H9 (cell line): Measurements from ENCODE around the gene NFIL3. TPM values are rescaled to one million over a fixed set of nuclear protein-coding genes. Genes with fewer than 3 reads are reported as not detected.

Experiments
- DNase-seq: peaks from one replicate; pipeline ENCODE4 v3.0.0-alpha.2; 2017
- H2AFZ ChIP-seq: one replicate; pipeline ENCODE4 v1.6.1; 2013; ENCODE audit warnings: mild to moderate bottlenecking, low read length, control low read depth, moderate library complexity
- H2AK5ac ChIP-seq: 2 replicates; pipeline ENCODE4 v1.6.1; 2013; ENCODE audit warnings: low read length, control low read depth, mixed read lengths; ENCODE audit not compliant: insufficient read length
- H2BK120ac ChIP-seq: one replicate; pipeline ENCODE4 v1.6.1; 2013; ENCODE audit warnings: low read depth, mild to moderate bottlenecking, low read length, control low read depth, inconsistent platforms; ENCODE audit not compliant: poor library complexity, severe bottlenecking
- H2BK12ac ChIP-seq: 2 replicates; pipeline ENCODE4 v1.6.1; 2013; ENCODE audit warnings: low read length, control low read depth, mixed read lengths, low read depth; ENCODE audit not compliant: insufficient read length
- H2BK15ac ChIP-seq: 2 replicates; pipeline ENCODE4 v1.6.1; 2013; ENCODE audit warnings: low read depth, low read length, control low read depth
- H2BK20ac ChIP-seq: one replicate; pipeline ENCODE4 v1.6.1; 2013; ENCODE audit warnings: low read depth, mild to moderate bottlenecking, low read length, control low read depth, inconsistent platforms; ENCODE audit not compliant: poor library complexity, severe bottlenecking
- H2BK5ac ChIP-seq: 2 replicates; pipeline ENCODE4 v1.6.1; 2013; ENCODE audit warnings: low read length, control low read depth, mixed read lengths; ENCODE audit not compliant: insufficient read length
- H3K14ac ChIP-seq: 2 replicates; pipeline ENCODE4 v1.6.1; 2013; ENCODE audit warnings: low read length, control low read depth; ENCODE audit not compliant: insufficient read depth
- H3K18ac ChIP-seq: 2 replicates; pipeline ENCODE4 v1.6.1; 2013; ENCODE audit warnings: low read depth, mild to moderate bottlenecking, mixed read lengths, low read length, control low read depth; ENCODE audit not compliant: insufficient read length
- H3K23ac ChIP-seq: 2 replicates; pipeline ENCODE4 v1.6.1; 2013; ENCODE audit warnings: low read length, control low read depth, mixed read lengths, low read depth; ENCODE audit not compliant: insufficient read length
- H3K23me2 ChIP-seq: 2 replicates; pipeline ENCODE4 v1.6.1; 2013; ENCODE audit warnings: low read depth, mild to moderate bottlenecking, mixed read lengths, low read length, control low read depth; ENCODE audit not compliant: insufficient read length, poor library complexity, severe bottlenecking
- H3K27ac ChIP-seq: 2 replicates; pipeline ENCODE4 v1.5.1; 2013; ENCODE audit warnings: low read length, control low read depth, mixed read lengths, low read depth; ENCODE audit not compliant: insufficient read length
- H3K27me3 ChIP-seq: 2 replicates; pipeline ENCODE4 v1.6.1; 2013; ENCODE audit warnings: low read length, control low read depth, inconsistent platforms; ENCODE audit not compliant: insufficient read depth
- H3K4ac ChIP-seq: 2 replicates; pipeline ENCODE4 v1.6.1; 2013; ENCODE audit warnings: low read depth, mild to moderate bottlenecking, control low read depth, inconsistent platforms, low read length, moderate library complexity
- H3K4me1 ChIP-seq: 2 replicates; pipeline ENCODE4 v1.6.1; 2013; ENCODE audit warnings: low read length, control low read depth, inconsistent platforms; ENCODE audit not compliant: insufficient read depth
- H3K4me2 ChIP-seq: 2 replicates; pipeline ENCODE4 v1.6.1; 2013; ENCODE audit warnings: low read length, control low read depth, mixed read lengths; ENCODE audit not compliant: insufficient read length, insufficient read depth
- H3K56ac ChIP-seq: 2 replicates; pipeline ENCODE4 v1.6.1; 2013; ENCODE audit warnings: low read depth, mild to moderate bottlenecking, mixed read lengths, low read length, control low read depth; ENCODE audit not compliant: insufficient read length
- H3K79me1 ChIP-seq: 2 replicates; pipeline ENCODE4 v1.6.1; 2013; ENCODE audit warnings: low read depth, mild to moderate bottlenecking, moderate library complexity, low read length, control low read depth, inconsistent platforms; ENCODE audit not compliant: insufficient read depth, poor library complexity, severe bottlenecking
- H3K79me2 ChIP-seq: 2 replicates; pipeline ENCODE4 v1.6.1; 2013; ENCODE audit warnings: low read length, control low read depth, inconsistent platforms; ENCODE audit not compliant: insufficient read depth
- H3K9ac ChIP-seq: 2 replicates; pipeline ENCODE4 v1.6.1; 2013; ENCODE audit warnings: low read length, control low read depth, mixed read lengths; ENCODE audit not compliant: insufficient read length; ENCODE audit errors: extremely low read depth
- H3K9me3 ChIP-seq: one replicate; pipeline ENCODE4 v1.6.1; 2013; ENCODE audit warnings: low read depth, low read length, inconsistent platforms; ENCODE audit not compliant: control insufficient read depth
- H3T11ph ChIP-seq: one replicate; pipeline ENCODE4 v1.6.1; 2013; ENCODE audit warnings: mild to moderate bottlenecking, low read length, control low read depth, inconsistent platforms
- H4K20me1 ChIP-seq: one replicate; pipeline ENCODE4 v1.6.1; 2013; ENCODE audit not compliant: control insufficient read depth, insufficient read length, insufficient read depth
- H4K5ac ChIP-seq: 2 replicates; pipeline ENCODE4 v1.6.1; 2013; ENCODE audit warnings: low read depth, mild to moderate bottlenecking, mixed read lengths, low read length, control low read depth; ENCODE audit not compliant: insufficient read length
- H4K8ac ChIP-seq: replicated peaks from 2 replicates; pipeline ENCODE4 v1.6.1; 2013; ENCODE audit warnings: low read length, control low read depth, mixed read lengths, low read depth; ENCODE audit not compliant: insufficient read length
- H4K91ac ChIP-seq: 2 replicates; pipeline ENCODE4 v1.6.1; 2013; ENCODE audit warnings: low read depth, mild to moderate bottlenecking, moderate library complexity, mixed read lengths, low read length, control low read depth; ENCODE audit not compliant: insufficient read length
- H3K27ac Mint-ChIP-seq, 3 experiments: 2 replicates in 2 of 3; 3 replicates in 1 of 3; pipeline ENCODE4 v1.8.0; 2020 to 2021; ENCODE audit warnings: mixed read lengths in 3 of 3, mild to moderate bottlenecking in 1 of 3, moderate library complexity in 1 of 3
- H3K27me3 Mint-ChIP-seq: 2 replicates; pipeline ENCODE4 v1.8.0; 2021; ENCODE audit warnings: low read depth, mild to moderate bottlenecking, moderate library complexity, mixed read lengths
- H3K36me3 Mint-ChIP-seq, 3 experiments: 2 replicates in 2 of 3; 3 replicates in 1 of 3; pipeline ENCODE4 v1.8.0; 2020 to 2021; ENCODE audit warnings: low read depth in 3 of 3, mixed read lengths in 3 of 3; ENCODE audit not compliant: insufficient read depth in 1 of 3
- H3K4me1 Mint-ChIP-seq, 2 experiments: 2 replicates each; pipeline ENCODE4 v1.8.0; 2020; ENCODE audit warnings: mixed read lengths in 2 of 2
- H3K4me3 Mint-ChIP-seq, 2 experiments: 2 replicates in 1 of 2; 3 replicates in 1 of 2; pipeline ENCODE4 v1.8.0; 2020 to 2021; ENCODE audit warnings: mild to moderate bottlenecking in 2 of 2, mixed read lengths in 2 of 2, moderate library complexity in 1 of 2
- H3K9me3 Mint-ChIP-seq, 2 experiments: 2 replicates in 1 of 2; 3 replicates in 1 of 2; pipeline ENCODE4 v1.8.0; 2020; ENCODE audit warnings: mild to moderate bottlenecking in 2 of 2, mixed read lengths in 2 of 2, moderate library complexity in 1 of 2
- CTCF ChIP-seq: fragments of 200-600 bp; sonication (generic); conservative IDR thresholded peaks from 3 replicates; pipeline ENCODE4 v1.8.0; 2021; ENCODE audit warnings: antibody characterized with exemption, mild to moderate bottlenecking
- total RNA-seq: library from RNA; stranded (reverse); gene quantifications from 2 replicates; pipeline ENCODE4 v1.2.1, GENCODE V29; 2021

Gene NFIL3
- total RNA-seq, 1 experiment from 2014 or later: 8.4 TPM

DNA sequence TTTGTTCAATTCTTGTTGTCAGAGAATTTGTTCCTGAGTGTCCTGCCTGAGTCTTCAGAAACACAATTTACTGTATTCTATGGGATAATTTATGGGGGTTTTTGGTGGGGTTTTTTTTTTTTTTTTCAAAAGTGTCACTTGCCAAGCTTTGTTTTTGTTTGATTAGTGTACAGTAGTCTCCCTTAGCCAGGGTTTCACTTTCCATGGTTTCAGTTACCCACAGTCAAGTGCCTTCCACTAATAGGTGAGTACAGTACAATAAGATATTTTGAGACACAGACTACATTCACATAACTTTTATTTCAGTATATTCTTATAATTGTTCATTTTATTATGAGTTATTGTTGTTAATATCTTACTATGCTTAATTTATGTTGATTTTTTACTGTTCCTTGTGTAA, 36.9 kb downstream of the NFIL3 start:
- Histone ChIP-seq H3K4me1 (no peaks in the 10 kb centered on the region), H3K56ac (no peak overlapping the region), H2AK5ac (no peak overlapping the region), H3K79me2 (no peaks in the 10 kb centered on the region), H3K14ac (no peak overlapping the region), H3K9ac (no peak overlapping the region), H3T11ph (no peak overlapping the region), H2BK5ac (no peak overlapping the region), H4K20me1 (no peaks in the 10 kb centered on the region), H3K4ac (no peak overlapping the region), H3K9me3 (no peaks in the 10 kb centered on the region), H4K5ac (no peak overlapping the region), H4K8ac (no peak overlapping the region), H3K27me3 (no peaks in the 10 kb centered on the region), H2BK120ac (no peak overlapping the region), H3K23ac (no peak overlapping the region), H2AFZ (no peak overlapping the region), H3K18ac (no peak overlapping the region), H3K23me2 (no peaks in the 10 kb centered on the region), H2BK20ac (no peak overlapping the region), H4K91ac (no peak overlapping the region), H3K79me1 (no peaks in the 10 kb centered on the region), H2BK12ac (no peak overlapping the region), H3K27ac (no peak overlapping the region), H3K4me2 (no peak overlapping the region), H2BK15ac (no peak overlapping the region)
- no peak overlapping the region for H3K4me3 Mint-ChIP-seq
- H3K27me3 Mint-ChIP-seq: no peaks in the 10 kb centered on the region
- no peak overlapping the region for H3K27ac Mint-ChIP-seq
- DNase-seq: no peak
- no peaks in the 10 kb centered on the region for H3K4me1 Mint-ChIP-seq
- H3K36me3 Mint-ChIP-seq: peaks cover 0 to 6% (median 0%) of the 10 kb centered on the region in 3 experiments; a peak in 2 of 7 replicates
- TF ChIP-seq CTCF: no peak
- peaks cover 8 to 12% of the 10 kb centered on the region in 2 experiments; a peak in 4 of 5 replicates for H3K9me3 Mint-ChIP-seq
